Colon (tissue), 2 donors: Measurements from ENCODE around the gene HTR3E.
"Not testable (repeated sequence)": the region's sequence is repeated elsewhere in the genome, so short reads cannot be mapped to it uniquely, and the experiment has no call there.

Source experiments
- FAIRE-seq: peaks from 2 replicates; lab custom pipeline; 2012; peaks lifted over from hg19 to GRCh38; lab: Jason Lieb, UNC
- donor health status: control.
- donor health status: control.

The HTR3E gene

GRCh38 chr3:184110316-184110725, 13.5 kb downstream of the HTR3E start:
- FAIRE-seq, result no peak

- FAIRE-seq, result no peak
Observed at GRCh38 chr3:184116017-184116416, 19.2 kb downstream of the HTR3E start.

GRCh38 chr3:184117636-184118035, 20.8 kb downstream of the HTR3E start:
- FAIRE-seq, result no peak

- FAIRE-seq, result not testable (repeated sequence)
Observed at GRCh38 chr3:184121031-184121430, 24.2 kb downstream of the HTR3E start.

GRCh38 chr3:184126006-184126405, 29.1 kb downstream of the HTR3E start:
- no peak for FAIRE-seq

- no peak for FAIRE-seq
Observed at GRCh38 chr3:184129012-184129411, 32.1 kb downstream of the HTR3E start.

- FAIRE-seq, result no peak
Observed at GRCh38 chr3:184132945-184133344, 36.1 kb downstream of the HTR3E start.

GRCh38 chr3:184133840-184134745, 37.2 kb downstream of the HTR3E start:
- no peak for FAIRE-seq

- FAIRE-seq, result no peak
Observed at GRCh38 chr3:184134746-184135148, 37.9 kb downstream of the HTR3E start.

- FAIRE-seq, result no peak
Observed at GRCh38 chr3:184135149-184135910, 38.5 kb downstream of the HTR3E start, which contains the start of gene EIF2B5. Gene EIF2B5, plus strand, starts transcription at chr3:184135358. Its CDS starts 28 bp downstream, at chr3:184135386.

- no peak for FAIRE-seq
Observed at GRCh38 chr3:184135911-184136260, 39.0 kb downstream of the HTR3E start.

GRCh38 chr3:184140436-184140835, 43.6 kb downstream of the HTR3E start:
- no peak for FAIRE-seq

- no peak for FAIRE-seq
Observed at GRCh38 chr3:184142199-184142598, 45.3 kb downstream of the HTR3E start.

GRCh38 chr3:184143327-184143726, 46.5 kb downstream of the HTR3E start:
- FAIRE-seq, result no peak

GRCh38 chr3:184144505-184144904, 47.6 kb downstream of the HTR3E start:
- FAIRE-seq, result no peak

- no peak for FAIRE-seq
Observed at GRCh38 chr3:184145111-184145524, 48.3 kb downstream of the HTR3E start.

- no peak for FAIRE-seq
Observed at GRCh38 chr3:184145751-184146270, 48.9 kb downstream of the HTR3E start.

- FAIRE-seq, result no peak
Observed at GRCh38 chr3:184148076-184148475, 51.2 kb downstream of the HTR3E start.

GRCh38 chr3:184149123-184149522, 52.3 kb downstream of the HTR3E start:
- no peak for FAIRE-seq

- FAIRE-seq, result not testable (repeated sequence)
Observed at GRCh38 chr3:184149770-184150169, 52.9 kb downstream of the HTR3E start.

- no peak for FAIRE-seq
Observed at GRCh38 chr3:184154885-184155643, 58.2 kb downstream of the HTR3E start, which contains the start of gene DVL3. Gene DVL3, plus strand, starts transcription at chr3:184155377. Its CDS starts 259 bp downstream, at chr3:184155636.
